Rectal smooth muscle tissue (tissue), 1 donor: ENCODE data around the gene SETBP1.

Experiments used
- H3K27ac ChIP-seq: one replicate; pipeline ENCODE4 v1.7.0; 2013; ENCODE audit warnings: low read depth, low read length, inconsistent platforms
- H3K27me3 ChIP-seq: one replicate; pipeline ENCODE4 v1.7.0; 2013; ENCODE audit warnings: low read length; ENCODE audit not compliant: control insufficient read depth, insufficient read depth
- H3K36me3 ChIP-seq: one replicate; pipeline ENCODE4 v1.7.0; 2013; ENCODE audit warnings: low read length; ENCODE audit not compliant: control insufficient read depth, insufficient read depth
- H3K4me1 ChIP-seq: one replicate; pipeline ENCODE4 v1.7.0; 2013; ENCODE audit warnings: low read length; ENCODE audit not compliant: control insufficient read depth, insufficient read depth
- H3K4me3 ChIP-seq: one replicate; pipeline ENCODE4 v1.7.0; 2013; ENCODE audit warnings: low read length
- H3K9ac ChIP-seq: one replicate; pipeline ENCODE4 v1.7.0; 2013; ENCODE audit warnings: low read length

SETBP1 gene

DNA sequence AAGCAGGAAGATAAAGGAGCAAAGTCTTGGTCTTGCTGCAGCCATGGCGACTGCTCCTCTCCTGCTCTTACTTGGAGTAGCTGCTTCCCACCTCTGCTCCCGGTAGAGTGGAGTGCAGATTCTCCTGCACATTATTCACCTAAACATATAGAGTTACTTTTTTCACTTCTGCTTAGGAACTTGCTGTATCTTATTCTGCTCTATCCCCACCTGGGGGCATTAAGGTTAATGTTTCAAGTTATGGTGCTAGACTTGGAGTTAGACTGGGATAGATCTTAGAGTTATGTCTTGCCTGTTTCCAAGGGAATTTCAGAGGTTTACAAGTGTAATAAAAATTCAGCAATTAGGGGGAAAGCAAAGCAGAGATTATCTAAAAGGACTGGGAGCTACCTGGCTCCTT is 144.2 kb downstream of the SETBP1 start:
- H3K4me3 ChIP-seq: no peak overlapping the region

DNA sequence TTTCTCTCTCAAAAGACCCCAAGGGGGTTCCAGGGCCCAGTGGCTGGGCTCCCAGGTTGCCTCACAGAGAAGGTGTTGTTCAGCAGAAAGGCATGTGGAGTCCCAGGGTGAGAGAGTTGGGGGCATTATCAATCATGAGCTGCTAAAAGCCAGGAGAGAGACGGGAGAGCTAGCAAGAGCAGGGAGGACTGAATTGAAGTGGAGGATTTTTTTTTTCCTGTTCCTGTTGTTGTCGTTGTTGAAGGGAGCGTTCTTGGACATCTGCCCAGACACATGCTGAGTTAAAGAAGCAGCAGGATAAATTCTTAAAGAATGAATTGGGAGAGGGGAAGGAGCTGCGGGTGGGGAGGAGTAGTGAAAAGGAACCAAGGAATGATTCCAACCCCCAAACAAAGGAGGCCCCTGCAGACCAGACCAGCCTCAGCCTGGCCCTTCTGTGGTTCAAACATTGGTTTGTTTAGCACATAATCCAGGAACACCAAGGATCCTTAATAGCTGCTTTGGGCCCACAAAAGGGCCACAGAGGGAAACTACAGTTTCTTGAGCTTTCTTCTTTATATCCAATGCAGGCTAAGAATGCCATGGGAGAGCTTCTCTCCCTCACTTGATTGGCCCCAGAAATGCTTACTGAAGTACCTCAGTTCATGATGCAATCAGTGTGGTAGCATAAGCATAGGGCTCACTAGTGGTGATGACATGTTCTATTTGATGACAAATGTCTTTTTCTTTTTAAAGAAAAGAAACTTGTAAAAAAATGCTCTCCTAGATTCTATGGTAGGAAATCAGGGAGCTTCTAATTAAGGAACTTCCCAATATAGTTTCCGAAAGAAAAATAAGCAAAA is 146.0 kb downstream of the SETBP1 start:
- no peaks in the 10 kb centered on the region for H3K36me3 ChIP-seq
- H3K9ac ChIP-seq: no peak overlapping the region
- peaks cover 34% of the 10 kb centered on the region for H3K4me1 ChIP-seq
- peak overlapping the region; percentile 80 for H3K27ac ChIP-seq
- no peak overlapping the region for H3K4me3 ChIP-seq
- H3K27me3 ChIP-seq: no peaks in the 10 kb centered on the region

More for the DNA sequence above, 144.2 kb downstream of the SETBP1 start:
- peaks cover 32% of the 10 kb centered on the region for H3K4me1 ChIP-seq
- no peaks in the 10 kb centered on the region for H3K36me3 ChIP-seq
- peak overlapping the region; percentile 4 for H3K27ac ChIP-seq
- H3K9ac ChIP-seq: no peak overlapping the region
- H3K27me3 ChIP-seq: no peaks in the 10 kb centered on the region

DNA sequence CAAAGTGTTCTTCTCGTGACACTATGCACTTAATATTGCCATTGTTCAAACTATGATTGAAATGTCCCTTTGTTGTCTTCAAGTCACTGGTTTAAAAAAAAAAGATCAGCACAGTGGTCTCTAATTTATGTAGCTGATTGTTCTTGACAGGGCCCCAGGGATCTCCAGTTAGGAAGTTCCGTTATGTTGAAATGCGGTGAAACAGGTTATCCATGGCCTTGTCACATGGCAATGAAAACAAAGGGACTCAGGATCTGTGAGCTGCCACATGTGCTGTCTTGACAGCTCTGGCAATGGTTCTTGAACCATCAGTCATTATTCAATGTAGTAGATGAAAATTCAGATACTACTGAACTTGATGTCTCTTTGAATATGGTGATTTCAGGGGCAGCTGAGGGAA is 147.4 kb downstream of the SETBP1 start:
- peaks cover 34% of the 10 kb centered on the region for H3K4me1 ChIP-seq
- no peak overlapping the region for H3K4me3 ChIP-seq
- H3K9ac ChIP-seq: no peak overlapping the region
- H3K27ac ChIP-seq: no peak overlapping the region
- no peaks in the 10 kb centered on the region for H3K27me3 ChIP-seq
- no peaks in the 10 kb centered on the region for H3K36me3 ChIP-seq

DNA sequence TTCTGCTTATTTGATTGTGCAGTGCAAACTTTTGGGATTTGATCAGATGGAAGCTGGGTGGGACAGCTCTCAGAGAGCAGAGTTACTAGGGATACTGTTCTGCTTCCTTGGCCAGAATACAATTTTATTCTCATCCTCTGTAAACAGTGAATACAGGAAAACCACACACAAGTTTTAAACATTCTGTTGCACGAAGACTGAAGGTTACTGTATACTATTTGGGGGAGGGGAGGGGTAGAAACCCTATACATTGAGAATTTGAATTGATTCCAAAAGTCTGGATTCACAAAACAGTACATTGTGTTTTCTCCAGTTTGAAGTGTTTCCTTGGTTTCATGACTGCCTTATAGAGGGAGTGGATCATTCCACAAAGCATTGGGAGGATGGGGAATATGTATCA is 149.9 kb downstream of the SETBP1 start:
- Histone ChIP-seq H3K4me1 (peaks cover 30% of the 10 kb centered on the region), H3K27ac (peak overlapping the region; percentile 16)

DNA sequence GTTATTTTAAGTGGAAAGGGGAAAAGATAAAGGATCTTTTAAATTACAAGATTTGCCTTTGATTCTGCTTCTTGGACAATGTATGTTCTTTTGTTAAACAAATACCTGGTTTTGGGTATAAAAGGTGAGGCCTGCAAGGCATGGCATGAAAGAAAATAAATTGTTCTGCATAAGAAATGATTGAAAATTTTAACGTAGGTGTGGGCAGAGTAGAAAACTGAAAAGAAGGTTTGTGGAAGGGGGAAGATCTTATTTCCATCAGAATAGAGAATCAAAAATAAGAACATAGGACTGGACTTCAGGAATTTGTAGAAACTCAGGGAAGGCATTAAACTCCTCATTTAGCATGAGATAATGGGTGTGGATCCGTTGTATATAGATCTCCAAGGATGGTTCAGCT is 153.1 kb downstream of the SETBP1 start:
- Histone ChIP-seq H3K4me1 (peaks cover 24% of the 10 kb centered on the region), H3K27me3 (no peaks in the 10 kb centered on the region), H3K4me3 (no peak overlapping the region), H3K36me3 (no peaks in the 10 kb centered on the region), H3K9ac (no peak overlapping the region), H3K27ac (no peak overlapping the region)

More for the DNA sequence above, 149.9 kb downstream of the SETBP1 start:
- Histone ChIP-seq H3K9ac (no peak overlapping the region), H3K27me3 (no peaks in the 10 kb centered on the region), H3K36me3 (no peaks in the 10 kb centered on the region), H3K4me3 (no peak overlapping the region)

DNA sequence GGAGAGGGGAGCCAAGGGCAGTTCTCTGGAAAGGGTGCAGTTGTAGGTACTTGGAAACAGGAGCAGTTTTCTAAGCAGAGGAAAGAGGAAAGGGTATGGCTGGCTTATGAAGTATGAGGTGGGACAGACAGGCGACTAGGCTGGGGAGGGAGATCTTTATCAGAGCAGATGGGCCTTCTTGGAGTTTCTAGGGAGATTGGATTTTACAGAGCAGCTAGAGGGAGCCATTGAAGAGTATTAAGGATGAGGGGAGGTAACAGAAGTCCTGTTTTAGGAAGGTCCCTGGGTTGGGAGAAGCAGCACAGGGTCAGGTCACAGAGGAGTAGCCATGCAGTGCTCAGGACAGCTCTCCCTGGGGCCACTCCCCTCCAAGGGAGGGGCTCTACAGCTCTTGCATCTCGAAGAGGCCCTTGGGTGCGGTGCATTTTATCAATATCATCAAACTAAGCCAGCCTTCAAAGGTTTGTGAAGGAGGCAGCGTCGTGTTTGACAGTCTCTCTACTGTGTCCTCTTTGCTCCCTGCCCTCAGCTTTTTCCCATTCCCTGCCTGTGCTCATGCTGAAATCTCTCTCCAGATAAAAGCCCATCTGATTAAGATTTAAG is 154.3 kb downstream of the SETBP1 start:
- Histone ChIP-seq H3K27me3 (no peaks in the 10 kb centered on the region), H3K36me3 (no peaks in the 10 kb centered on the region), H3K4me3 (no peak overlapping the region), H3K4me1 (peaks cover 35% of the 10 kb centered on the region), H3K9ac (no peak overlapping the region), H3K27ac (no peak overlapping the region)

DNA sequence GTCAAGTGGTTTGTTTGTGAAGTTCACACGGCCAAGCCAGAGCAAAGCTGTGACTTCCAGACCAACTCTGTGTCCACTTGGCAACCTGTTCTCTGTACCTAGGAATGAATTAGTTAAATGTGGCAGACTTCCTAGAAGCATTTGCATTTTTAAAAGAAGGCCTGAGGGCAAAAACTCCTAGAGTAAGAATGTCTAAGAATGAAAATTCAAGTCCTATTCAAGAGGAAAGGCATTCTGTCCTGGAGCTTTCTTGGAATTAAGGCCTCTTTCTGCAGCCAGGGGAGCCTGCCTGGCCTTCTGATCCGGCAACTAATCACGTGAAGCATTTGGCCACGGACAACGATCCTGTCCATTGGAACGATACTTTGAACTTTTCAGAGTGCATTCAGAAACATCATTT is 155.0 kb downstream of the SETBP1 start:
- peaks cover 36% of the 10 kb centered on the region for H3K4me1 ChIP-seq

DNA sequence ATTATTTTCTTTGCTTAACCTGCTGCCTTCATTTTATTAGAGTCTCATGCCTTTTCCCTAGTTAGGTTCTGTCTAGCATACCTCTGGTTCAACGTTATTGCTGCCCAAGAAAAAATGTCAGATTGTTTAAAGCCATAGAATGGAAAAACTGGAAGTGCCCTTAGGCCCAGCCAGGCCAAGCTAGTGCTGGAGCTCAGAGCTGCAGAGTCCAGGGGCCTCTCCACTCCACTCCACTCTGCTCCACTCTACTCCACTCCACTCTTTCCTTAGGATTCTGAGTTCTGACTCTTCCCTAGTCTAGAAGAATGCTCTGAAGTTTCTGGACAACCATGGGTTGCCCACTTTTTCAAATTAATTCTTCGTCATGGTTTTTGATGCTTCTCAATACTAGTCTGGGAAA is 155.6 kb downstream of the SETBP1 start:
- Histone ChIP-seq H3K27ac (peak overlapping the region; percentile 46), H3K9ac (no peak overlapping the region), H3K27me3 (no peaks in the 10 kb centered on the region), H3K4me3 (no peak overlapping the region), H3K36me3 (no peaks in the 10 kb centered on the region), H3K4me1 (peaks cover 34% of the 10 kb centered on the region)

More for the DNA sequence above, 155.0 kb downstream of the SETBP1 start:
- peak overlapping the region; percentile 35 for H3K27ac ChIP-seq
- no peaks in the 10 kb centered on the region for H3K36me3 ChIP-seq
- H3K4me3 ChIP-seq: no peak overlapping the region
- no peaks in the 10 kb centered on the region for H3K27me3 ChIP-seq
- H3K9ac ChIP-seq: no peak overlapping the region

DNA sequence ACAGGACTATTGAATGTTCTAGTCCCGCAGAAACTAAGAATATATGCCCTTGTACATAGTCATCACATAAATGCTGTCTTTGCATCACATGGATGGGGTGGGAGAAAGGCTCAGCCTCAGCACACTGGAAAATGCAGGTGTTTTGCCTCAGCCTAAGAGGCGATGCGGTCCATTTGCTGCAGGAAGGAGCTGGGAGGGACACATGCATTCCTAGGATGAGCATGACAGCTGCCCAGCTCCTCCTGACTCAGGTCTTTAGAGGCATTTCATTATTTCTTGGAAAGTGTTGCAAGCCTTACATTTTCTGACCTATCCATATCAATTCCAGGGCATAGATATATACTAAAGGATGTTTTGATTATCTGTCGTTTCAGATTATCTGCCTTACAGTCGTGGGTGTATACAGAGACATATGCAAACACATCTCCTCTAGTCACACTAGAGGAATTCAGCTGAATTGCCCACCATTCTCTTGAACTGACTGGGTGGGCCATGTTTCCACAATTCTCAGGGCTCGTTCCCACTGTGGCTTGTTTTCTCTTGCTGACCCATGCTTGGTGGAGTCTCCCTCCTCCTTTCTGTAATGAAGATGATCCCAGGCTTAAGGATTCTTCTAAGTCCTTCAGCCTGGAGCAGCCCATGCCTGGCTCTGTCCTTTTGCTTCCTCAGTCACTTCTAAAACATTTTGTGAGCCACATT is 156.9 kb downstream of the SETBP1 start:
- Histone ChIP-seq H3K9ac (no peak overlapping the region), H3K4me3 (no peak overlapping the region), H3K27ac (no peak overlapping the region), H3K4me1 (peaks cover 34% of the 10 kb centered on the region), H3K27me3 (no peaks in the 10 kb centered on the region), H3K36me3 (no peaks in the 10 kb centered on the region)

DNA sequence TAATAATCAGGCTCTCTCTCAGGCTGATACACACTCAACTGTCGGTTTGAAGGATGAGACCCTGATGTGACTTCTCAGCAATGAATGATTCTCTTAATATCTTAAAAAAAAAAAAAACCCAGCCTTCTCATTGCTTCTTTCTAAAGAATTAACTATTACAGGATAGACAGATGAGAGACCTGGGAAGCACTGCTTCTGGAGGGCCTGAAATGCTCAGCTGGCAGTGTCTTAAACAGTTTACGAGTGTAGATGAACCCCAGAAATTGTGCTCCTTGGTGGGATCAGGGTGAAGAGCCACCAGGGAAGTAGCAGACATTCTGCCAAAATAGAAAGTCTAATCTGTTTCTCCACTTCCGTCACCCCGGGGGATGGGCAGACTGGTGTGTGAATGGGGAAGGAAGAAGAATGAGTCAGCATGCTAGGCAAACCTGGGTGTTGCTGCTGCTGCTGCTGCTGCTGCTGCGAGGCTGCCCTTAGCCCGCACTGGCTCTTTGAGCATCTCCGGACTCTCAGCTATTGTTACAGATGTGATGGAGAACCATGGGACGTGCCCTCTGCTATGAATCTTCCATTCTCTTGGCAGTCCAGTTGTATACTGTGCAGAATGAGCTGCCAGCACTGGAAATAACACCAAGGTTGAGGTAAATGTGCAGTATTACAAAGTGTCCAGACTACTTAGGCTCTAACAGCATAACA is 158.4 kb downstream of the SETBP1 start:
- no peak overlapping the region for H3K4me3 ChIP-seq
- H3K27me3 ChIP-seq: no peaks in the 10 kb centered on the region
- peak overlapping the region; percentile 33 for H3K27ac ChIP-seq
- H3K4me1 ChIP-seq: peaks cover 34% of the 10 kb centered on the region
- no peak overlapping the region for H3K9ac ChIP-seq
- H3K36me3 ChIP-seq: no peaks in the 10 kb centered on the region

DNA sequence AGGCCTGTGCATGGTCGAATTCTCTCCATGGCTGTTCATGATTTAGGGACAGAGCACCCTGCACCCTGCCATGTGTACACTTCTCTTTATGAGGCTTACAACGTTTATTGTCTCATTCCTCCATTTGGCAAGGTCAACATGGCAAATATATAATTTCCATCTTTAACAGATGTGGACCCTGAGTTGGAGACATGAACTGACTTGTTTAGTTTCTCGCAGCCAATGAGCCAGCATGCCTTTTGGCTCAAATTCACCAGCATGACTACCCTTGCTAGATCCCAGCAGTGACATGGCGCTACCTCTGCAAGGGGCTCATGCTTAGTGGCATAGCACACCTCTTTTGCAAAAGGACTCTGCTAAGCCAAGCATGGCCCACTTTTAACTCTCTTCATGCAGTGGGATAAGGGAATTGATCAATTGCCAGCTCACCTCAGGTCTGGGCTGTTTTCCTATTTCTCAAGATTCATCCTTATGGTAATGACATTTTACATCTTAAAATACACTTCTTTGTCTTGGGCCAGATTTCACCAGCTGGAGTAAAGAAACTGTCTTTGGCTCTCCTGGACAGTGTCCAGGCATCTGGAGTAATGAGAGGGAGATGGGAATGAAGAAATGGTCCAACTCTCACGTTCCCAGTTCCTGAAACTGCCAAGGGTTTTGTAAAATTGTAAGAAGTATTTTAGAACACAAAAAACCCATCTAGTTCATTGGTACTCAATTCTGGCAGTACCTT is 159.5 kb downstream of the SETBP1 start:
- Histone ChIP-seq H3K4me1 (peaks cover 29% of the 10 kb centered on the region), H3K27me3 (no peaks in the 10 kb centered on the region), H3K4me3 (peak overlapping the region; percentile 17), H3K36me3 (no peaks in the 10 kb centered on the region), H3K27ac (peak overlapping the region; percentile 33), H3K9ac (no peak overlapping the region)
